ENCODE measurements around the gene ZNF423. TPM values are rescaled to one million over a fixed set of nuclear protein-coding genes. Genes with fewer than 3 reads are reported as not detected.

ZNF423 gene
- total and polyA plus RNA-seq, 5 donors = 5.5 to 22.2 (median 14.4) TPM

GRCh38 chr16:49675413-49675812 lies 180.5 kb downstream of the ZNF423 start:
- Histone ChIP-seq H3K27ac (ENCODE audit: low read length) (no peak overlapping the region), H3K4me1 (ENCODE audit: control insufficient read depth, insufficient read depth, low read length) (no peaks in the 10 kb centered on the region), H3K4me3 (ENCODE audit: low read length) (no peak overlapping the region), H3K9me3 (ENCODE audit: control insufficient read depth, low read length) (no peaks in the 10 kb centered on the region), H3K27me3 (ENCODE audit: control insufficient read depth, insufficient read depth) (no peaks in the 10 kb centered on the region)
- no peak for ATAC-seq
- intact Hi-C loops (cut with DNase I) = no loop called here
- 66% methylated on average over 10 of the region's 10 CpGs for WGBS
- DNase-seq = no peak

- Histone ChIP-seq H3K9me3 (ENCODE audit: control insufficient read depth, low read length) (no peaks in the 10 kb centered on the region), H3K4me3 (ENCODE audit: low read length) (no peak overlapping the region), H3K27me3 (ENCODE audit: control insufficient read depth, insufficient read depth) (no peaks in the 10 kb centered on the region), H3K27ac (ENCODE audit: low read length) (no peak overlapping the region), H3K4me1 (ENCODE audit: control insufficient read depth, insufficient read depth, low read length) (no peaks in the 10 kb centered on the region)
- DNase-seq (no peak), ATAC-seq (no peak)
- intact Hi-C loops (cut with DNase I) = no loop called here
- 96% methylated on average over 3 of the region's 3 CpGs for WGBS
Observed at GRCh38 chr16:49674990-49675389, 180.9 kb downstream of the ZNF423 start.

GRCh38 chr16:49674351-49674851 lies 181.5 kb downstream of the ZNF423 start:
- peak in 1 of 2 donors; percentile 22 for ATAC-seq
- WGBS = 89% methylated on average over 15 of the region's 15 CpGs
- intact Hi-C loops (cut with DNase I) = no loop called here
- H3K9me3 ChIP-seq (ENCODE audit: control insufficient read depth, low read length) = no peaks in the 10 kb centered on the region
- no peak overlapping the region for H3K4me3 ChIP-seq (ENCODE audit: low read length)
- DNase-seq = no peak
- H3K4me1 ChIP-seq (ENCODE audit: control insufficient read depth, insufficient read depth, low read length) = no peaks in the 10 kb centered on the region
- no peaks in the 10 kb centered on the region for H3K27me3 ChIP-seq (ENCODE audit: control insufficient read depth, insufficient read depth)
- no peak overlapping the region for H3K27ac ChIP-seq (ENCODE audit: low read length)

- ATAC-seq = no peak
- 90% methylated on average over 8 of the region's 8 CpGs for WGBS
- no peaks in the 10 kb centered on the region for H3K27me3 ChIP-seq (ENCODE audit: control insufficient read depth, insufficient read depth)
Observed at GRCh38 chr16:49673442-49673841, 182.5 kb downstream of the ZNF423 start.

GRCh38 chr16:49672753-49673152 lies 183.2 kb downstream of the ZNF423 start:
- intact Hi-C loops (cut with DNase I) = no loop called here
- no peaks in the 10 kb centered on the region for H3K4me1 ChIP-seq (ENCODE audit: control insufficient read depth, insufficient read depth, low read length)
- ATAC-seq = no peak
- no peaks in the 10 kb centered on the region for H3K27me3 ChIP-seq (ENCODE audit: control insufficient read depth, insufficient read depth)
- H3K27ac ChIP-seq (ENCODE audit: low read length) = no peak overlapping the region
- H3K4me3 ChIP-seq (ENCODE audit: low read length) = no peak overlapping the region
- H3K9me3 ChIP-seq (ENCODE audit: control insufficient read depth, low read length) = no peaks in the 10 kb centered on the region
- 88% methylated on average over 11 of the region's 11 CpGs for whole genome bisulfite sequencing
- no peak for DNase-seq

More at GRCh38 chr16:49673442-49673841, 182.5 kb downstream of the ZNF423 start:
- Histone ChIP-seq H3K4me3 (ENCODE audit: low read length) (no peak overlapping the region), H3K27ac (ENCODE audit: low read length) (no peak overlapping the region), H3K4me1 (ENCODE audit: control insufficient read depth, insufficient read depth, low read length) (no peaks in the 10 kb centered on the region), H3K9me3 (ENCODE audit: control insufficient read depth, low read length) (no peaks in the 10 kb centered on the region)
- DNase-seq = no peak
- intact Hi-C loops (cut with DNase I) = no loop called here

GRCh38 chr16:49671333-49671732 lies 184.6 kb downstream of the ZNF423 start:
- WGBS = 87% methylated on average over 12 of the region's 12 CpGs
- H3K4me3 ChIP-seq (ENCODE audit: low read length) = no peak overlapping the region
- H3K4me1 ChIP-seq (ENCODE audit: control insufficient read depth, insufficient read depth, low read length) = no peaks in the 10 kb centered on the region
- no peaks in the 10 kb centered on the region for H3K27me3 ChIP-seq (ENCODE audit: control insufficient read depth, insufficient read depth)
- H3K9me3 ChIP-seq (ENCODE audit: control insufficient read depth, low read length) = no peaks in the 10 kb centered on the region
- DNase-seq = no peak
- ATAC-seq = no peak
- H3K27ac ChIP-seq (ENCODE audit: low read length) = no peak overlapping the region
- intact Hi-C loops (cut with DNase I) = no loop called here

GRCh38 chr16:49670627-49671026 lies 185.3 kb downstream of the ZNF423 start:
- Histone ChIP-seq H3K27ac (ENCODE audit: low read length) (no peak overlapping the region), H3K4me3 (ENCODE audit: low read length) (no peak overlapping the region), H3K9me3 (ENCODE audit: control insufficient read depth, low read length) (no peaks in the 10 kb centered on the region), H3K27me3 (ENCODE audit: control insufficient read depth, insufficient read depth) (no peaks in the 10 kb centered on the region), H3K4me1 (ENCODE audit: control insufficient read depth, insufficient read depth, low read length) (no peaks in the 10 kb centered on the region)
- intact Hi-C loops (cut with DNase I) = no loop called here
- WGBS = 87% methylated on average over 13 of the region's 13 CpGs
- no peak for ATAC-seq
- DNase-seq = no peak

DNA sequence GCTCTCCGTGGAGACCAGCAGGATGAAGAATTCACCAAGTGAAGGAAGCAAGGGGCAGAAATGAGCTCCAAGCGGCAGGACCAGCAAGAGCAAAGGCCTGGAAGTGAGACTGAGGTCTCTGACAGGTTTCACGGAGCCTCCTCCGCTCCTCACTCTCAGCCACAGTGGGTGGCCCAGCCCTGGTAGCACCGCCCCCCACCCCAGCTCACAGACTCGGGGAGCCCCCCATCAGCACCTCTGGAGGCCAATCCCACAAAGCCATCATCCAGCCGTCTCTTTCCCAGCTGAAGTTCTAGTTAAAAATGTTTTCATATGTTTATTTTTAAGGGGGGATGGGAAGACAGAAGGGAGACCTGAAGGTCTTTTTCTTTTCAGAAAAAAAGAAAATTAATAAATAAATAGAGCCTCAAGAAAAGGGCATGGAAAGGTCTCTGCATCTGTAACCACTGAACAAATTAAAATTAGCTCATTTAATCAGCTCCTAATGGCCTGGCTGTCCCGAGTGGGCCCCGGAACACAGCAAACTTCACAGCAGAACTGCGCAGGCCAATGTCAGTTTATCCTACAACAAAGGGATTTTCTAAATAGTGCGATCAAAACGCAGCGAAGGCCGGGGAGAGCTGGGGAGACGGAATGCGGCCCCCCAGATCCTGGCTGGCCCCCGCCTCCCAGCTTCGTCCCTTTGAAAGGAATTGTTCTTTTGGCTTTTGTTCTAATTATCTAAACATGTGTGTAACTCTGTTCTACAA lies 190.3 kb downstream of the ZNF423 start:
- WGBS = 84% methylated on average over 18 of the region's 18 CpGs

DNA sequence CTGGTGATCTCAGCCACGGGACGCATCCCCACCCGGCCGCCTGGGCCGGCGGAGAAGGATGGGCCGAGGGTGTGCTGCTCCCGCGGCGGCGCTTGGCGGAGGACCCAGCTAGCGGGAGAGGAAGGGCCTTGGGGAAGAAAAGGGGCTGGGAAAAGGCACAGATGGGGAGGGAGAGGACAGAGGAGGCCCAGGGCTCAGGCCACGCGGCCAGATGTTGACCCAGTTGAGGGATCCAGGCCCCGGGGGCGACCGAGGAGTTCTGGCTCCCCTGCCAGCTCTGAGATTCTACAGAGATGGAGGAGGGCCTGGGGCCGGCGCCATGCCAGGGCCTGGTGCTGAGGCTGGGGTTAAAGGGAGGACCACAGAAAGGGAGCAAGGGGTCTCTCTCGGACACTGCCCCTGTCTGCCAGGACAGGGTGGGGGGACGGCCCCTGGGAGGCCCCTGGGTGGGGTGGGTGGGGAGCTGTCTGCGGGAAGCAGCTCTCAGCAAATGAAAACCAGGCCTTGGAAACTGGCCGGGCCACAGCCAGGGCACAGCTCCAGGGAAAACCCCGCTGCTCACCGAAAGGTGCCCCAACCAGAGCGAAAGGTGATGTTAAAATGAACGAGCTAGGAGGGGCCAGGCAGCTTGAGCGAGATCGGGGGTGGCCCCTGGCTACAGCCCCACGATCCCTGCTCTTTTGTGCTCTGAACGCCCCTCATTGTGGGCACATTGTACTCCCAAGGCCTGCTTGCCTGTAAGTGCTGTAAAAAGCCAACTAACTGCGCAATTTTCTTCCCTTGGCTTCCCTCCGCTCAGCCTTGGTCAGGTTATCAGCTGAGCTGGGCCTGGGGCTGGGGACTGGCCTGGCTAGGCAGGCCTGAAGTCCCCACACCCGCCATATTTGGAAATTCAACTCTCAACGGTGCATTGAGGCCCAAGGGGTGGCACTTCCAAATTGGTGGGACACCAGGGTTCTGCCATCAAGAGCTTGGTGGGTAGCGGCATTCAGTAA lies 191.4 kb downstream of the ZNF423 start:
- no peaks in the 10 kb centered on the region for H3K4me1 ChIP-seq (ENCODE audit: control insufficient read depth, insufficient read depth, low read length)
- H3K27ac ChIP-seq (ENCODE audit: low read length) = peak overlapping the region; percentile 50
- H3K9me3 ChIP-seq (ENCODE audit: control insufficient read depth, low read length) = no peaks in the 10 kb centered on the region
- no peaks in the 10 kb centered on the region for H3K27me3 ChIP-seq (ENCODE audit: control insufficient read depth, insufficient read depth)
- H3K4me3 ChIP-seq (ENCODE audit: low read length) = peak overlapping the region; percentile 8
- ATAC-seq (peak; percentile 74 to 75), DNase-seq (peak; percentile 69 to 91 (median 90))
- WGBS = 60% methylated on average over 37 of the region's 37 CpGs
- intact Hi-C loops (cut with DNase I) = no loop called here

More for the DNA sequence above, 190.3 kb downstream of the ZNF423 start:
- DNase-seq (peak in 1 of 3 donors; percentile 25), ATAC-seq (no peak)
- H3K4me3 ChIP-seq (ENCODE audit: low read length) = no peak overlapping the region
- no peaks in the 10 kb centered on the region for H3K27me3 ChIP-seq (ENCODE audit: control insufficient read depth, insufficient read depth)
- H3K4me1 ChIP-seq (ENCODE audit: control insufficient read depth, insufficient read depth, low read length) = no peaks in the 10 kb centered on the region
- no peak overlapping the region for H3K27ac ChIP-seq (ENCODE audit: low read length)
- intact Hi-C loops (cut with DNase I) = no loop called here
- no peaks in the 10 kb centered on the region for H3K9me3 ChIP-seq (ENCODE audit: control insufficient read depth, low read length)

DNA sequence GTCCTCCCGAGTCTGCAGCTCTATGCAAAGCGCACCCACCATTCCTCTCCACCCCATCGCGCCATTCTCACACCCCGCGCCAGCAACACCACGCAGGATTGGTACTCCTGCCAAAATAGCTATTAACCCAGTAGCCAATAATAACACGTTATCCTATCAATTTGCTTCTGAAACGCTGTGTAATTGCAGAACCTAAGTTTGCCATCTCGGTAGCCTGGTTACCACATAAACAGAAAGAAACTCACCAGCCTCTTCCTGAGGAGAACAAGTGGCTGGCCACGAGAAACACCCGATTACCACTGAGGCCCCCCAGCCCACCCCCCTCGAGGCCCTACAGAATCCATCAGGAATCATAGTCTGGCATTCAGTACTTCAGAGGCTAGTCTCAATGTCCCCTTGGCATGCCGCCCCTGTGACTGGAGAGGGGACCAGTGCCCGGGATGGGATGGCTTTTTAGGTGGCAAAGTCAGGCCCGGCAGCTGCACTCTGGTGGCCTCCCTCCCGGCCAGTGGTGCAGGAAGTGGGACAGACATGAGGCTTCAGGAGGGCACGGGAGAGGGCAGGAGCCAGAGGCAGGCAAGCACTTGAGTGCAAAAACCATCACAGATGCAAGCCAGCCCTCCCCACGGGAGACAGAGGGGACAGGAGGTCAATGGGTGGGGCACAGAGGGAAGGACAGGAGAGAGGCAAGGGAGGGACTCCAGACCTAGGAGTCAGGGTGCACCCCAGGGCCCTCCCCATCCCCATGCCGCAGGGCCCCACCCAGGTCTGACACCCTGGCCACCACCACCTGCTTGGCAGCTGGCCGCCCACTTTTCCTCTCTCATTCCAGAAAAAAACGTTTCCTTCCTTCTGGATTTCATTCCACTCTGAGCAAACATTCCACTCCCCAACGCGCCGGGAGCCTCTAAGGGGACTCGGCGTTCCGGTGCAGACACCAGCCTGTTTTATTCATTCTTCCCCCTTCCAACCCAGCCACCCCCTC lies 192.5 kb downstream of the ZNF423 start:
- 34% methylated on average over 28 of the region's 28 CpGs for WGBS
- intact Hi-C loops (cut with DNase I) = no loop called here
- ATAC-seq (peak; percentile 67 to 72), DNase-seq (peak; percentile 48 to 84 (median 82))
- Histone ChIP-seq H3K27ac (ENCODE audit: low read length) (peak overlapping the region; percentile 50), H3K9me3 (ENCODE audit: control insufficient read depth, low read length) (no peaks in the 10 kb centered on the region), H3K4me1 (ENCODE audit: control insufficient read depth, insufficient read depth, low read length) (no peaks in the 10 kb centered on the region), H3K4me3 (ENCODE audit: low read length) (peak overlapping the region; percentile 8), H3K27me3 (ENCODE audit: control insufficient read depth, insufficient read depth) (no peaks in the 10 kb centered on the region)

Measured in right cardiac atrium (tissue), 5 donors.